Lower leg skin (tissue), 4 donors: ENCODE data around the gene EXOSC2. TPM values are rescaled to one million over a fixed set of nuclear protein-coding genes. Genes with fewer than 3 reads are reported as not detected.

Source experiments
- DNase-seq, 2 donors: peaks; one replicate each; pipeline ENCODE4 v3.0.0-alpha.2; 2019; ENCODE audit warnings: low spot score in 2 of 2
- H3K4me3 ChIP-seq: fragments of 200-600 bp; sonication (generic); 2 replicates; pipeline ENCODE4 v1.5.1; 2017; ENCODE audit warnings: mild to moderate bottlenecking, low read depth; ENCODE audit not compliant: poor library complexity, severe bottlenecking
- POLR2A ChIP-seq, 2 donors: fragments of 450-650 bp; IDR thresholded peaks; one replicate each; pipeline ENCODE4 v1.6.1; 2016 to 2017; ENCODE audit warnings: antibody characterized with exemption in 2 of 2, mild to moderate bottlenecking in 1 of 2, moderate library complexity in 1 of 2
- WGBS, 2 donors: methylation state at CpG; one replicate each; pipeline ENCODE4 v1.1.5; 2018; 5-methylcytosine and 5-hydroxymethylcytosine counted together
- intact Hi-C: fragments of 100-400 bp; cut with DNase I; formaldehyde crosslinking; loops from one replicate; pipeline ENCODE4 v1.15.0; 2023; ENCODE audit warnings: low total_unique reads
- total RNA-seq, 4 donors: library from RNA; depleted of rRNA; stranded (reverse); fragments of >200 nt; gene quantifications; one replicate each; pipeline ENCODE4 v1.1.0, GENCODE V29; 2016
- TF ChIP-seq, protein P1 (sequence below), 3 donors: fragments of 450-650 bp; IDR thresholded peaks; one replicate each; pipeline ENCODE4 v1.5.1; 2016; ENCODE audit warnings: antibody characterized with exemption in 3 of 3, mild to moderate bottlenecking in 3 of 3, moderate library complexity in 2 of 3

Gene EXOSC2
- total RNA-seq, 4 donors from 2014 or later, result 14.8 to 19.7 (median 17.9) TPM

DNA sequence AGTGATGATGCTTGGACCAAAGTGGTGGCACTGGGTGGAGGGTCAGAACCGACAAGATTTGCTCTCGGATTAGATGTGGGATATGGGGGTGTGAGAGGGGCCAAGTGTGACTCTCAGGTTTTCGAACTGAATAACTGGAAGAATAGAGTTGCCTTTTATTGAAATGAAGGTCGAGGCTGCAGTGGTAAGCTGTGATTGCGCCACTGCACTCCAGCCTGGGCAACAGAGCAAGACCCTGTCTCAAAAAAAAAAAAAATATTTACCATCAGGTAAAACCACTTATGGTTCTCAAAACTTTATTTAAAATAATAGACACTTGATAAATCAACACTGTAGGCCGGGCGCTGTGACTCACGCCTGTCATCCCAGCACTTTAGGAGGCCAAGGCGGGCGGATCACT, 27.2 kb downstream of the EXOSC2 start:
- intact Hi-C loops, result no loop called here
- TF ChIP-seq, protein P1, sequence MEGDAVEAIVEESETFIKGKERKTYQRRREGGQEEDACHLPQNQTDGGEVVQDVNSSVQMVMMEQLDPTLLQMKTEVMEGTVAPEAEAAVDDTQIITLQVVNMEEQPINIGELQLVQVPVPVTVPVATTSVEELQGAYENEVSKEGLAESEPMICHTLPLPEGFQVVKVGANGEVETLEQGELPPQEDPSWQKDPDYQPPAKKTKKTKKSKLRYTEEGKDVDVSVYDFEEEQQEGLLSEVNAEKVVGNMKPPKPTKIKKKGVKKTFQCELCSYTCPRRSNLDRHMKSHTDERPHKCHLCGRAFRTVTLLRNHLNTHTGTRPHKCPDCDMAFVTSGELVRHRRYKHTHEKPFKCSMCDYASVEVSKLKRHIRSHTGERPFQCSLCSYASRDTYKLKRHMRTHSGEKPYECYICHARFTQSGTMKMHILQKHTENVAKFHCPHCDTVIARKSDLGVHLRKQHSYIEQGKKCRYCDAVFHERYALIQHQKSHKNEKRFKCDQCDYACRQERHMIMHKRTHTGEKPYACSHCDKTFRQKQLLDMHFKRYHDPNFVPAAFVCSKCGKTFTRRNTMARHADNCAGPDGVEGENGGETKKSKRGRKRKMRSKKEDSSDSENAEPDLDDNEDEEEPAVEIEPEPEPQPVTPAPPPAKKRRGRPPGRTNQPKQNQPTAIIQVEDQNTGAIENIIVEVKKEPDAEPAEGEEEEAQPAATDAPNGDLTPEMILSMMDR (IDR thresholded peaks at IDR 0.05), result no peak
- TF ChIP-seq POLR2A (IDR thresholded peaks at IDR 0.05), result no peak

DNA sequence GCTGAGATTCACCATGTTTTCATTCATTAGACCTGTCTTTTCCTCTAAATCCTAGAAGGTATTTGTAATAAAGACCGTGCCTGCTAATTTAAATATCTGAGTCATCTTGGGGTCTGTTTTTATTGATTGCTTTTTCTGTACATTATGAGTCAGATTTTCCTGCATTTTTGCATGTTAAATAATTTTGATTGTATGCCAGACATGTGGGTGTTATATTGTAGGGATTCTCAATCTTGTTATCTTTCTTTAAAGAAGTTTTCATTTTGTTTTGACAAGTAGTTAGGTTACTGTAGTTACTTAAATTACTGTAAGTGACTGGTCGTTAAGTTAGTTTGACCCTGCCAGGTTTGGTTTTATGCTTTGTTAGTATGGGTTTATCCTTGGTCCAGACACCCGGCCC, 35.1 kb downstream of the EXOSC2 start:
- no peak overlapping the region for H3K4me3 ChIP-seq
- no peak for TF ChIP-seq POLR2A (IDR thresholded peaks at IDR 0.05)
- TF ChIP-seq, protein P1 (IDR thresholded peaks at IDR 0.05), result no peak
- 49 to 53% methylated on average over 3 of the region's 3 CpGs for WGBS, 2 donors
- no peak for DNase-seq
- intact Hi-C loops, result no loop called here

More for the DNA sequence above, 27.2 kb downstream of the EXOSC2 start:
- no peak overlapping the region for H3K4me3 ChIP-seq
- 93 to 94% methylated on average over 10 of the region's 10 CpGs for WGBS, 2 donors
- DNase-seq, result no peak

DNA sequence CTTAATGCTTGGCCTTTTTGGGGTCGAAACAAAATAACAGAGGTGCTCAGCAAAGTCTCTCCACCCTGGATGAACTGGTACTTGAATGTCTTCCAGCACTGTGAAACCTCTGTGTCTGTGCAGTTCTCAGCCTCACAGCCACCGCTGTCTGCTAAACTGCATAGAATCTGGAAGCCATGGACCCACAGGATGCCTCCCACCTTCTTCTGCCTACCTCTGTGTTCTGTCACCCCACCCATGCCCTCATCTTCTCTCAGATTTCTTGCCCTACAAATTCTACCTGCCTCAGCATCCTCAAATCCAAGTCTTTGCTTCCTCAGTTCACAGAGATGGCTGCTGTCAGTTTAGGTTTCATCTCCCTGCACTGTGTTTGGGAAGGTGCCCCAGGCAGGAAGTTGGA, 35.6 kb downstream of the EXOSC2 start:
- 81 to 92% methylated on average over 2 of the region's 2 CpGs for WGBS, 2 donors
- no peak overlapping the region for H3K4me3 ChIP-seq
- no peak for DNase-seq
- intact Hi-C loops, result no loop called here
- TF ChIP-seq, protein P1 (IDR thresholded peaks at IDR 0.05), result no peak
- TF ChIP-seq POLR2A (IDR thresholded peaks at IDR 0.05), result no peak

DNA sequence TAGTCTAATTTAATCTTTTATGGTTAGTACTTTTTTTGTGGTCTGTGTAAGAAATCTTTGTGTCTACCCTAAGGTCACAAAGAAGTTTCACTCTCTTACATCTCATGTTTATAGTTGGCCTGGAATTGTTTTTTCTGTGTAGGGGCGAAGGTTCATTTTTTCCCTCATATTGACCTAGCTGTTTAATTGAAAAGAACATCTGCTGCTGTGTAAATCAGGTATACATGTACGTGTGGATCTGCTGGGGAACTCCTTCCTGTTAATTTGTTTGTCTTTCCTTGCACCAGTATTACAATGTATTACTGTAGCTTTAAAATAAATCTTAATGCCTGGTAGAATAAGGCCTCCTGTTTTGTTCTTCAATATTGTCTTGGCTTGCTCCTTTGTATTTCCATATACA, 37.8 kb downstream of the EXOSC2 start:
- 71 to 79% methylated on average over 2 of the region's 2 CpGs for WGBS, 2 donors
- H3K4me3 ChIP-seq, result no peak overlapping the region
- DNase-seq, result no peak
- intact Hi-C loops, result no loop called here
- TF ChIP-seq, protein P1 (IDR thresholded peaks at IDR 0.05), result no peak
- TF ChIP-seq POLR2A (IDR thresholded peaks at IDR 0.05), result no peak

DNA sequence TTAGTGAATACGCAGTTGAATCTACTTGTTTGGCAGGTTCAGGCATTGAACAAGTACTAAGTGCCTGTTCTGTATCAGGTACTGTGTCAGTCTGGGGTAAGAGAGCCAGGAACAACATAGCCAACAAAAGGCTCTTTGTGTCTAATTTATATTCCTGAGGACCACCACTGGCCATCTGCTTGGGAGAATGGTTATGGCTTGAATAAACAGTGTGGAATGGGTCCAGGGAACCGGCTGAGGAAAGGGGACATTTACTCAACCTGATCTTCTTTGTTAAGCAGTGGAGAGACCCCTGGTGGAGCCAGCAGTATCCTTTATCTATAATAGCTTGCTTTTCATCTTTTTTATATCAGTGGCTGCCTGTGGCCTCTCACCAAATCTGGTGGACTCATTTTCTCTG, 38.6 kb downstream of the EXOSC2 start:
- DNase-seq, result no peak
- no peak overlapping the region for H3K4me3 ChIP-seq
- intact Hi-C loops, result no loop called here
- WGBS, 2 donors, result 57 to 68% methylated on average over 2 of the region's 2 CpGs
- no peak for TF ChIP-seq POLR2A (IDR thresholded peaks at IDR 0.05)
- TF ChIP-seq, protein P1 (IDR thresholded peaks at IDR 0.05), result no peak

DNA sequence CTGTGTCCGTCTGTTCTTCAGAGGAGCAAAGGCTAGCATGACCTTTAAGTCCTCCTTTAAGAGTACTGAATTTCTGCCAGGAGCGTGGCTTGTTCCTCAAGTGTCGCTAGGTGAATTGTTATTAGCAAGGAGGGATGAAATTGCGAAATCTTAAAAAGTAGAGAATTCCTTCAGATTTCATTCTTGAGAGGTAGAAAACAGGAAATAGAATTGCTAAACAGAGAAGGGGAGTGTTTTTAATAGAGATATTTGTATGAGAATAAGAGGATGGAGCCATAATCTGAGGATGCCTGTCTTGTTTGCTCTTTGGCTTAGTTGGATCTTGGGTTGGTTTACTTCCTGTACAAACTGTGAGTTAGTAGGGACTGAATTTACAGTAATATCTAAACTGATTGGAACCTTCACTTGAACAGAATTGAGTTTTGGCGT, 39.2 kb downstream of the EXOSC2 start:
- H3K4me3 ChIP-seq, result no peak overlapping the region
- 70 to 78% methylated on average over 5 of the region's 5 CpGs for WGBS, 2 donors
- intact Hi-C loops, result no loop called here
- TF ChIP-seq, protein P1 (IDR thresholded peaks at IDR 0.05), result no peak
- TF ChIP-seq POLR2A (IDR thresholded peaks at IDR 0.05), result no peak
- DNase-seq, result no peak
